Fibroblast of lung (primary cell): ENCODE data around the gene OTOP2.

Experiments used
- EZH2 ChIP-seq: IDR thresholded peaks from 2 replicates; pipeline ENCODE4 v1.5.1; 2012; ENCODE audit warnings: low read length, control low read depth, mild to moderate bottlenecking; ENCODE audit errors: missing control alignments
- TF ChIP-seq, protein P1 (sequence below), 2 donors: IDR thresholded peaks in 1 of 2; conservative IDR thresholded peaks in 1 of 2; 1 replicate in 1 of 2; 2 replicates in 1 of 2; pipeline ENCODE4 v1.5.1; 2011 to 2012; ENCODE audit warnings: low read length in 2 of 2, control low read depth in 1 of 2, inconsistent platforms in 1 of 2, low read depth in 1 of 2, mild to moderate bottlenecking in 1 of 2

DNA sequence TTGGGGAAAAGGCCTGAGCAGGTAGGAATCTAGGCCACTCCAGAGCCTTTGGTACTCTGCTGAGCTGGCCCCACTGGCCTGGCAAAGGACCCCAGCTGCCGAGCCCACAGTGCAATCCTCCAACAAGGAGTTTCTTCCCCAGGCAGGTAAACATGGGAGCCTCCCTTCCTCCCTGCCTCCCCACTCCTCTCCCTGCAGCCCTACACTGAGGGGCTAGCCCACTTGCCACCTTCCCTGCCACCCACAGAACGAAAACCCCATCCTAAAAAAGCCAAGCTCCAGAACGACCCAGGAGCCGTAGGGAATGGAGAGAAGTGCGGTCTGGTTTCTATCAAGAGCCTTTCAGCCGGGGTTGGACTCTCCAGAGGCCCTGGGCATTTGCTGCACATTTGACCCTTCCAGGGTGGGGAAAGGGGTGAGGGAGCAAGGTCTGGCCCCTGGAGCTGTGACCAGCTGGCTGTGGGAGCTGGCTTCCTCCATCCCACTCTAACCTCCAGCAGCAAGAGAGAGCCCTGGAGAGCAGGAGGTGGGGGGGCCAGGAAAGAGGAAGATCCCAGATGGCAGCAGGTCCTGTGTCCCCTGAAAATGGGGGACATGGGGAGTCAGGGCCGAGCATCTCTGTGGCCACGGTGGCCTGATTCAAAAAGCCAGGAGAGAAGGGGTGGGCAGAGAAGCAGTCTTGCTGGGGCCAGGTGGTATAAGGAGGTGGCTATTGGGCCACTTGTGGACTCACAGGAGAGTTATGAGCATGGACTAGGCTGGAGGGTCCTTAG, 47.2 kb downstream of the OTOP2 start:
- TF ChIP-seq, protein P1, sequence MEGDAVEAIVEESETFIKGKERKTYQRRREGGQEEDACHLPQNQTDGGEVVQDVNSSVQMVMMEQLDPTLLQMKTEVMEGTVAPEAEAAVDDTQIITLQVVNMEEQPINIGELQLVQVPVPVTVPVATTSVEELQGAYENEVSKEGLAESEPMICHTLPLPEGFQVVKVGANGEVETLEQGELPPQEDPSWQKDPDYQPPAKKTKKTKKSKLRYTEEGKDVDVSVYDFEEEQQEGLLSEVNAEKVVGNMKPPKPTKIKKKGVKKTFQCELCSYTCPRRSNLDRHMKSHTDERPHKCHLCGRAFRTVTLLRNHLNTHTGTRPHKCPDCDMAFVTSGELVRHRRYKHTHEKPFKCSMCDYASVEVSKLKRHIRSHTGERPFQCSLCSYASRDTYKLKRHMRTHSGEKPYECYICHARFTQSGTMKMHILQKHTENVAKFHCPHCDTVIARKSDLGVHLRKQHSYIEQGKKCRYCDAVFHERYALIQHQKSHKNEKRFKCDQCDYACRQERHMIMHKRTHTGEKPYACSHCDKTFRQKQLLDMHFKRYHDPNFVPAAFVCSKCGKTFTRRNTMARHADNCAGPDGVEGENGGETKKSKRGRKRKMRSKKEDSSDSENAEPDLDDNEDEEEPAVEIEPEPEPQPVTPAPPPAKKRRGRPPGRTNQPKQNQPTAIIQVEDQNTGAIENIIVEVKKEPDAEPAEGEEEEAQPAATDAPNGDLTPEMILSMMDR (conservative IDR thresholded peaks at IDR 0.05 in 1 of 2, IDR thresholded peaks at IDR 0.05 in 1 of 2; ENCODE audit: low read depth in 1 of 2, low read length in 2 of 2), result no peak
- no peak for TF ChIP-seq EZH2
